B cell (primary cell): Measurements from ENCODE around the gene EIF4E2. TPM values are rescaled to one million over a fixed set of nuclear protein-coding genes. Genes with fewer than 3 reads are reported as not detected.
A peak's percentile ranks its signal among the peaks of the same experiment; 100 is the strongest.

Experiments used
- ATAC-seq: fragments of 200-7000 bp; cut with Tn5 transposase; one replicate; pipeline ENCODE4 v1.10.0; 2021; ENCODE audit warnings: low read depth, mild to moderate bottlenecking, moderate number of reproducible peaks, moderate library complexity
- CTCF ChIA-PET: fragments of 350-600 bp; sonication (Branson Sonifier 250); formaldehyde crosslinking; loops from one replicate; lab custom pipeline; 2021; ENCODE audit warnings: antibody characterized with exemption, inconsistent platforms; lab: Charles Lee
- POLR2A ChIA-PET: fragments of 350-600 bp; sonication (Branson Sonifier 250); formaldehyde crosslinking; loops from one replicate; lab custom pipeline; 2021; ENCODE audit warnings: antibody characterized with exemption; lab: Charles Lee
- DNase-seq: peaks from one replicate; pipeline ENCODE4 v3.0.0; 2013
- H2AFZ ChIP-seq: 2 replicates; pipeline ENCODE4 v1.6.1; 2012; ENCODE audit warnings: mild to moderate bottlenecking, low read depth, low read length; ENCODE audit not compliant: insufficient read depth, poor library complexity, severe bottlenecking
- H3K27ac ChIP-seq, 2 donors: 1 replicate in 1 of 2; 2 replicates in 1 of 2; pipeline ENCODE4 v1.5.1; 2012 to 2013; ENCODE audit warnings: low read length in 2 of 2, mild to moderate bottlenecking in 2 of 2, moderate library complexity in 1 of 2
- H3K27me3 ChIP-seq, 4 experiments: fragments of 200-600 bp in 1 of 4; sonication (generic) in 1 of 4; replicated peaks in 1 of 4; 1 replicate in 2 of 4; 2 replicates in 2 of 4; pipeline versions ENCODE4 v1.6.1 to v1.7.0; 2013 to 2016; ENCODE audit warnings: low read length in 3 of 4, mild to moderate bottlenecking in 2 of 4, mixed read lengths in 1 of 4, moderate library complexity in 1 of 4; ENCODE audit not compliant: insufficient read depth in 4 of 4, control insufficient read depth in 3 of 4; ENCODE audit errors: control extremely low read depth in 1 of 4
- H3K36me3 ChIP-seq, 2 experiments: replicated peaks in 1 of 2; 1 replicate in 1 of 2; 2 replicates in 1 of 2; pipeline versions ENCODE4 v1.6.1 to v1.7.1; 2013; ENCODE audit warnings: low read length in 1 of 2; ENCODE audit not compliant: insufficient read depth in 2 of 2, control insufficient read depth in 1 of 2; ENCODE audit errors: control extremely low read depth in 1 of 2, extremely low read depth in 1 of 2
- H3K4me1 ChIP-seq, 2 donors: fragments of 200-600 bp in 1 of 2; sonication (generic) in 1 of 2; 1 replicate in 1 of 2; 2 replicates in 1 of 2; pipeline versions ENCODE4 v1.5.1 to v1.6.1; 2013 to 2017; ENCODE audit warnings: low read length in 2 of 2; ENCODE audit not compliant: control insufficient read depth in 2 of 2, insufficient read depth in 2 of 2
- H3K4me2 ChIP-seq: replicated peaks from 2 replicates; pipeline ENCODE3; 2012; ENCODE audit warnings: mild to moderate bottlenecking, low read depth, low read length; ENCODE audit not compliant: poor library complexity, severe bottlenecking
- H3K4me3 ChIP-seq, 5 experiments: fragments of 200-600 bp in 1 of 5; sonication (generic) in 1 of 5; 1 replicate in 3 of 5; 2 replicates in 2 of 5; pipeline versions ENCODE4 v1.5.1 to v1.7.0; 2011 to 2016; ENCODE audit warnings: low read length in 4 of 5, mild to moderate bottlenecking in 4 of 5, low read depth in 2 of 5, control low read depth in 1 of 5, moderate library complexity in 1 of 5; ENCODE audit not compliant: insufficient read depth in 1 of 5; ENCODE audit errors: control extremely low read depth in 1 of 5, extremely low read depth in 1 of 5
- H3K79me2 ChIP-seq: fragments of 200-600 bp; sonication (generic); one replicate; pipeline ENCODE4 v1.6.0; 2016; ENCODE audit warnings: low read length; ENCODE audit not compliant: control insufficient read depth, insufficient read depth
- H3K9ac ChIP-seq: fragments of 200-600 bp; sonication (generic); 2 replicates; pipeline ENCODE4 v1.6.1; 2017; ENCODE audit warnings: mild to moderate bottlenecking, low read length, moderate library complexity
- H3K9me3 ChIP-seq, 3 donors: one replicate each; pipeline versions ENCODE4 v1.6.1 to v1.7.1; 2013; ENCODE audit warnings: low read length in 2 of 3; ENCODE audit not compliant: control insufficient read depth in 2 of 3, insufficient read depth in 1 of 3; ENCODE audit errors: control extremely low read depth in 1 of 3
- H4K20me1 ChIP-seq: 2 replicates; pipeline ENCODE4 v1.6.0; 2012; ENCODE audit warnings: mild to moderate bottlenecking, low read length; ENCODE audit not compliant: insufficient read depth, control insufficient read depth, poor library complexity, severe bottlenecking
- H3K27ac Mint-ChIP-seq: one replicate; pipeline ENCODE4 v1.8.0; 2021; ENCODE audit warnings: mixed read lengths
- H3K27me3 Mint-ChIP-seq: one replicate; pipeline ENCODE4 v1.8.0; 2021; ENCODE audit warnings: mixed read lengths
- H3K4me1 Mint-ChIP-seq: one replicate; pipeline ENCODE4 v1.8.0; 2021; ENCODE audit warnings: mixed read lengths
- H3K4me3 Mint-ChIP-seq: one replicate; pipeline ENCODE4 v1.8.0; 2021; ENCODE audit warnings: mixed read lengths
- H3K9me3 Mint-ChIP-seq: one replicate; pipeline ENCODE4 v1.8.0; 2022; ENCODE audit warnings: mixed read lengths; ENCODE audit not compliant: insufficient read depth
- CTCF ChIP-seq: fragments of 200-600 bp; IDR thresholded peaks from one replicate; pipeline ENCODE4 v1.8.0; 2022; ENCODE audit warnings: antibody characterized with exemption, mild to moderate bottlenecking
- EZH2 ChIP-seq: IDR thresholded peaks from 2 replicates; pipeline ENCODE4 v1.6.1; 2012; ENCODE audit warnings: borderline replicate concordance, low read depth, mild to moderate bottlenecking, moderate library complexity, low read length; ENCODE audit not compliant: insufficient read depth, poor library complexity, severe bottlenecking
- WGBS: methylation state at CpG from one replicate; pipeline ENCODE4 v1.1.5; 2013; ENCODE audit warnings: missing lambda C conversion rate; ENCODE audit not compliant: insufficient coverage; 5-methylcytosine and 5-hydroxymethylcytosine counted together
- intact Hi-C: fragments of 100-400 bp; cut with micrococcal nuclease; formaldehyde crosslinking; loops from one replicate; pipeline ENCODE4 v1.10.0; 2022
- polyA plus RNA-seq: library from polyadenylated mRNA; depleted of rRNA; stranded (reverse); fragments of >200 nt; gene quantifications from 2 replicates; pipeline ENCODE4 v1.2.3, GENCODE V29; 2012
- total RNA-seq, 2 donors: library from RNA; stranded (reverse); fragments of 120-200 nt in 1 of 2; gene quantifications; 1 replicate in 1 of 2; 2 replicates in 1 of 2; pipeline versions ENCODE4 v1.2.3 to v1.2.4, GENCODE V29; 2013 to 2022

Gene EIF4E2
- total and polyA plus RNA-seq, 2 donors (not counting 1 experiment from before 2014, with no cell fraction given), result 17.9 to 67.0 TPM

DNA sequence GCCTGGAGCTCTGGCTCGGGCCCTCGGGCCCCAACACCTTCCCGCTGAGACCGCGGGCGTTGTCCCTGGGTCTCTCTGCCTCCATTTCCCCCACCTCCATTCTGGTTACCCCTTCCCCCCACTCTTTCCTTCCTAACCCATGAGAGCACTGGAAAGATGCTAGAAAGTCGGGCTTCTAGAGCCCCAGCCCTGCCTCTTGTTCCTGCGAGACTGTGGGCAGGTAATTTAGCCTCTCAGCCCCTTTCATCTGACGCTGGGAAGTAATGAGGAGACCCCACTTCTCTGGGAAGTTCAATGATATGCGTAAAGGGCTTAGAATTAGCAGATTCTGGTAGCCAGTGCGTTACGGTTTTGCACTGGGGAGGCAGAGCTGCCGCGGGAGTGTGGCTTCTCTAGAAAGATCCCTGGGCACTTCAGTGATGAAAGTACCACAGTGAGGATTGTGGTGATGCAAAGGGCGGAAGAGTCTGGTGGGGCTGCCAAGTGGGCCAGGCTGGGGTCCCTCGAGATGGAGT, 46.6 kb upstream of the EIF4E2 start:
- peaks cover 3 to 11% of the 10 kb centered on the region in 2 donors for H3K4me1 ChIP-seq
- H3K27me3 Mint-ChIP-seq, result peaks cover 41% of the 10 kb centered on the region
- H3K27ac ChIP-seq, result no peak overlapping the region
- ATAC-seq (no peak), DNase-seq (no peak)
- no peaks in the 10 kb centered on the region for H3K9me3 ChIP-seq
- no peak overlapping the region for H3K27ac Mint-ChIP-seq
- no peaks in the 10 kb centered on the region for H3K79me2 ChIP-seq
- peaks cover 14% of the 10 kb centered on the region for H3K4me1 Mint-ChIP-seq
- H4K20me1 ChIP-seq, result no peaks in the 10 kb centered on the region
- POLR2A ChIA-PET, result no interaction called here
- no peak overlapping the region for H3K9ac ChIP-seq
- H2AFZ ChIP-seq, result no peak overlapping the region
- CTCF ChIA-PET, result interaction anchor here (1.0 kb wide), 1 partner anchor 16 kb away, joined by 3 read pairs; no protein-coding TSS in a partner anchor
- H3K4me2 ChIP-seq, result peak overlapping the region; percentile 66
- no peak for TF ChIP-seq CTCF
- TF ChIP-seq EZH2, result no peak
- peaks cover 0 to 46% (median 7%) of the 10 kb centered on the region in 4 experiments for H3K27me3 ChIP-seq
- H3K36me3 ChIP-seq, result no peaks in the 10 kb centered on the region
- H3K9me3 Mint-ChIP-seq, result no peaks in the 10 kb centered on the region
- no peak overlapping the region for H3K4me3 ChIP-seq
- H3K4me3 Mint-ChIP-seq, result peak overlapping the region; percentile 41
- intact Hi-C loops, result no loop called here
- WGBS, result 18% methylated on average over 14 of the region's 16 CpGs

- no peaks in the 10 kb centered on the region for H3K9me3 Mint-ChIP-seq
- Histone ChIP-seq H3K27ac (no peak overlapping the region), H4K20me1 (no peaks in the 10 kb centered on the region), H3K36me3 (no peaks in the 10 kb centered on the region), H3K79me2 (no peaks in the 10 kb centered on the region), H3K27me3 (peaks cover 0 to 46% (median 7%) of the 10 kb centered on the region in 4 experiments), H2AFZ (no peak overlapping the region), H3K4me3 (no peak overlapping the region), H3K4me2 (no peak overlapping the region), H3K9ac (no peak overlapping the region), H3K4me1 (peaks cover 3 to 11% of the 10 kb centered on the region in 2 donors), H3K9me3 (no peaks in the 10 kb centered on the region)
- DNase-seq (no peak), ATAC-seq (no peak)
- peaks cover 41% of the 10 kb centered on the region for H3K27me3 Mint-ChIP-seq
- no CpG with 5 or more reads among the region's 2 CpGs for WGBS
- peak overlapping the region; percentile 3 for H3K4me3 Mint-ChIP-seq
- TF ChIP-seq EZH2 (no peak), CTCF (no peak)
- intact Hi-C loops, result no loop called here
- peaks cover 14% of the 10 kb centered on the region for H3K4me1 Mint-ChIP-seq
- POLR2A ChIA-PET, result no interaction called here
- no peak overlapping the region for H3K27ac Mint-ChIP-seq
- CTCF ChIA-PET, result no interaction called here
Observed at GRCh38 chr2:232504438-232504837, 46.1 kb upstream of the EIF4E2 start.
